ENCODE data around the gene LMNA. TPM values are rescaled to one million over a fixed set of nuclear protein-coding genes. Genes with fewer than 3 reads are reported as not detected.

LMNA gene
- total and polyA plus RNA-seq, 2 of the 4 experiments (the other 2 are of a cell fraction), result 563 to 755 TPM

- dilution Hi-C loops (cut with HindIII; ENCODE audit: low sequenced_read_pairs, unreplicated experiment) (no loop called here), in situ Hi-C loops (cut with MboI; ENCODE audit: low sequenced_read_pairs) (no loop called here), intact Hi-C loops (cut with micrococcal nuclease) (no loop called here)
- peaks cover 4% of the 10 kb centered on the region; the same call in 1 of the 2 replicates for H4K20me1 ChIP-seq (ENCODE audit: insufficient read depth, low read length)
- H3K79me1 ChIP-seq (ENCODE audit: low read depth in 1 of 2, low read length in 2 of 2), result no peaks in the 10 kb centered on the region
- peak overlapping the region; percentile 30 for H2AK9ac ChIP-seq (replicated peaks; ENCODE audit: low read depth, low read length, poor library complexity)
- peaks cover 12% of the 10 kb centered on the region for H3K4me1 ChIP-seq (ENCODE audit: control insufficient read depth, insufficient read depth, low read length)
- no peak overlapping the region for H3K56ac ChIP-seq (ENCODE audit: extremely low read depth, insufficient read depth, low read length)
- H3K18ac ChIP-seq (ENCODE audit: low read depth, low read length), result no peak overlapping the region
- no peak overlapping the region for H2BK20ac ChIP-seq (ENCODE audit: low read depth, low read length)
- no peak overlapping the region for H2BK15ac ChIP-seq (ENCODE audit: low read depth, low read length)
- no peak overlapping the region for H4K5ac ChIP-seq (ENCODE audit: low read depth, low read length)
- H2BK5ac ChIP-seq (ENCODE audit: low read depth, low read length, poor library complexity, severe bottlenecking), result no peak overlapping the region
- no TSS peak for BruUV-seq (replicated peaks)
- H2AK5ac ChIP-seq (ENCODE audit: low read depth, low read length), result peak overlapping the region; percentile 43; the same call in 1 of the 2 replicates
- H3K4me2 ChIP-seq (ENCODE audit: low read depth, low read length), result no peak overlapping the region
- peaks cover 14% of the 10 kb centered on the region; the same call in 1 of the 2 replicates for H3K27me3 ChIP-seq (ENCODE audit: control insufficient read depth, insufficient read depth, low read length)
- ChIA-PET POLR2A (ENCODE audit: unreplicated experiment) (interaction anchor here (0.5 kb wide), 1 partner anchor 119 kb away, joined by 4 read pairs; no protein-coding TSS in a partner anchor), CTCF (interaction anchor here (0.8 kb wide), 1 partner anchor 75 kb away, joined by 3 read pairs; no protein-coding TSS in a partner anchor)
- H3K9me3 ChIP-seq (ENCODE audit: control insufficient read depth, insufficient read depth, low read length), result no peaks in the 10 kb centered on the region
- H3K14ac ChIP-seq (replicated peaks; ENCODE audit: low read depth, low read length), result no peak overlapping the region
- peaks cover 5% of the 10 kb centered on the region; the same call in 1 of the 2 replicates for H3K9me1 ChIP-seq (ENCODE audit: insufficient read depth, low read length)
- TF ChIP-seq MAFK (IDR thresholded peaks at IDR 0.05; ENCODE audit: low read depth, low read length) (no peak), POLR2A (IDR thresholded peaks at IDR 0.05; ENCODE audit: low read depth, low read length) (no peak), MAZ (IDR thresholded peaks at IDR 0.05; ENCODE audit: borderline replicate concordance, low read depth, low read length) (no peak), RAD21 (IDR thresholded peaks at IDR 0.05; ENCODE audit: low read length) (no peak), SMC3 (IDR thresholded peaks at IDR 0.05; ENCODE audit: low read depth, low read length) (no peak), ELK1 (IDR thresholded peaks at IDR 0.05; ENCODE audit: borderline replicate concordance, low read depth, low read length) (no peak), USF2 (IDR thresholded peaks at IDR 0.05; ENCODE audit: low read depth, low read length) (no peak), RFX5 (IDR thresholded peaks at IDR 0.05; ENCODE audit: low read depth, low read length) (no peak), BHLHE40 (IDR thresholded peaks at IDR 0.05; ENCODE audit: low read depth, low read length) (no peak), MXI1 (IDR thresholded peaks at IDR 0.05; ENCODE audit: borderline replicate concordance, low read depth, low read length) (no peak)
- TF ChIP-seq, protein P1, sequence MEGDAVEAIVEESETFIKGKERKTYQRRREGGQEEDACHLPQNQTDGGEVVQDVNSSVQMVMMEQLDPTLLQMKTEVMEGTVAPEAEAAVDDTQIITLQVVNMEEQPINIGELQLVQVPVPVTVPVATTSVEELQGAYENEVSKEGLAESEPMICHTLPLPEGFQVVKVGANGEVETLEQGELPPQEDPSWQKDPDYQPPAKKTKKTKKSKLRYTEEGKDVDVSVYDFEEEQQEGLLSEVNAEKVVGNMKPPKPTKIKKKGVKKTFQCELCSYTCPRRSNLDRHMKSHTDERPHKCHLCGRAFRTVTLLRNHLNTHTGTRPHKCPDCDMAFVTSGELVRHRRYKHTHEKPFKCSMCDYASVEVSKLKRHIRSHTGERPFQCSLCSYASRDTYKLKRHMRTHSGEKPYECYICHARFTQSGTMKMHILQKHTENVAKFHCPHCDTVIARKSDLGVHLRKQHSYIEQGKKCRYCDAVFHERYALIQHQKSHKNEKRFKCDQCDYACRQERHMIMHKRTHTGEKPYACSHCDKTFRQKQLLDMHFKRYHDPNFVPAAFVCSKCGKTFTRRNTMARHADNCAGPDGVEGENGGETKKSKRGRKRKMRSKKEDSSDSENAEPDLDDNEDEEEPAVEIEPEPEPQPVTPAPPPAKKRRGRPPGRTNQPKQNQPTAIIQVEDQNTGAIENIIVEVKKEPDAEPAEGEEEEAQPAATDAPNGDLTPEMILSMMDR (conservative IDR thresholded peaks at IDR 0.05; ENCODE audit: low read depth, low read length), result no peak
- H4K91ac ChIP-seq (ENCODE audit: insufficient read depth, low read depth, low read length), result no peak overlapping the region
- H3K9ac ChIP-seq (ENCODE audit: low read depth, low read length), result no peak overlapping the region
- peak overlapping the region; percentile 55; the same call in 1 of the 2 replicates for H3K23ac ChIP-seq (ENCODE audit: low read depth, low read length)
- H3K36me3 ChIP-seq (ENCODE audit: control insufficient read depth, insufficient read depth, low read length), result no peaks in the 10 kb centered on the region
- no peak overlapping the region for H4K8ac ChIP-seq (ENCODE audit: low read depth in 2 of 2, low read length in 2 of 2)
- no peak for DNase-seq
- no CpG with 5 or more reads among the region's 10 CpGs for WGBS, 2 experiments (ENCODE audit: extremely low coverage in 2 of 2, insufficient read length in 1 of 2)
- ATAC-seq (ENCODE audit: low read depth), result no peak
- no peak overlapping the region for H3K27ac ChIP-seq (ENCODE audit: insufficient read depth, low read length)
- no peak overlapping the region for H2BK120ac ChIP-seq (ENCODE audit: low read depth, low read length)
- H3K4me3 ChIP-seq (ENCODE audit: insufficient read depth, low read depth, low read length), result no peak overlapping the region
- no peak overlapping the region for H3K4ac ChIP-seq (ENCODE audit: low read depth, low read length)
- peak overlapping the region; percentile 61 for H2AFZ ChIP-seq (replicated peaks; ENCODE audit: low read length, poor library complexity)
These were observed 36.0 kb downstream of the LMNA start for GRCh38 chr1:156150333-156151011.
